GM21786 (cell line): ENCODE measurements around the gene PEX6.
A peak's percentile ranks its signal among the peaks of the same experiment; 100 is the strongest.

ENCODE experiments used
- ATAC-seq: cut with Tn5 transposase; IDR thresholded peaks from one replicate; pipeline ENCODE4 v1.9.1; 2021; ENCODE audit not compliant: unreplicated experiment

PEX6 gene, protein sequence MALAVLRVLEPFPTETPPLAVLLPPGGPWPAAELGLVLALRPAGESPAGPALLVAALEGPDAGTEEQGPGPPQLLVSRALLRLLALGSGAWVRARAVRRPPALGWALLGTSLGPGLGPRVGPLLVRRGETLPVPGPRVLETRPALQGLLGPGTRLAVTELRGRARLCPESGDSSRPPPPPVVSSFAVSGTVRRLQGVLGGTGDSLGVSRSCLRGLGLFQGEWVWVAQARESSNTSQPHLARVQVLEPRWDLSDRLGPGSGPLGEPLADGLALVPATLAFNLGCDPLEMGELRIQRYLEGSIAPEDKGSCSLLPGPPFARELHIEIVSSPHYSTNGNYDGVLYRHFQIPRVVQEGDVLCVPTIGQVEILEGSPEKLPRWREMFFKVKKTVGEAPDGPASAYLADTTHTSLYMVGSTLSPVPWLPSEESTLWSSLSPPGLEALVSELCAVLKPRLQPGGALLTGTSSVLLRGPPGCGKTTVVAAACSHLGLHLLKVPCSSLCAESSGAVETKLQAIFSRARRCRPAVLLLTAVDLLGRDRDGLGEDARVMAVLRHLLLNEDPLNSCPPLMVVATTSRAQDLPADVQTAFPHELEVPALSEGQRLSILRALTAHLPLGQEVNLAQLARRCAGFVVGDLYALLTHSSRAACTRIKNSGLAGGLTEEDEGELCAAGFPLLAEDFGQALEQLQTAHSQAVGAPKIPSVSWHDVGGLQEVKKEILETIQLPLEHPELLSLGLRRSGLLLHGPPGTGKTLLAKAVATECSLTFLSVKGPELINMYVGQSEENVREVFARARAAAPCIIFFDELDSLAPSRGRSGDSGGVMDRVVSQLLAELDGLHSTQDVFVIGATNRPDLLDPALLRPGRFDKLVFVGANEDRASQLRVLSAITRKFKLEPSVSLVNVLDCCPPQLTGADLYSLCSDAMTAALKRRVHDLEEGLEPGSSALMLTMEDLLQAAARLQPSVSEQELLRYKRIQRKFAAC

GRCh38 chr6:42978839-42979522, at the start of gene PEX6:
Gene PEX6 (minus strand): TSS chr6:42979181. CDS start chr6:42979150, 31 bp downstream.
- peak; percentile 94 for ATAC-seq

GRCh38 chr6:43026365-43026764, 47.4 kb upstream of the PEX6 start:
- ATAC-seq, result no peak

- ATAC-seq, result no peak
Measured at GRCh38 chr6:43024436-43024835, 45.5 kb upstream of the PEX6 start.

- peak; percentile 79 for ATAC-seq
Measured at GRCh38 chr6:43021270-43022047, 42.5 kb upstream of the PEX6 start, which contains the start of gene RRP36. Gene RRP36 (plus strand): TSS chr6:43021623. CDS start chr6:43021655, 32 bp downstream.

DNA sequence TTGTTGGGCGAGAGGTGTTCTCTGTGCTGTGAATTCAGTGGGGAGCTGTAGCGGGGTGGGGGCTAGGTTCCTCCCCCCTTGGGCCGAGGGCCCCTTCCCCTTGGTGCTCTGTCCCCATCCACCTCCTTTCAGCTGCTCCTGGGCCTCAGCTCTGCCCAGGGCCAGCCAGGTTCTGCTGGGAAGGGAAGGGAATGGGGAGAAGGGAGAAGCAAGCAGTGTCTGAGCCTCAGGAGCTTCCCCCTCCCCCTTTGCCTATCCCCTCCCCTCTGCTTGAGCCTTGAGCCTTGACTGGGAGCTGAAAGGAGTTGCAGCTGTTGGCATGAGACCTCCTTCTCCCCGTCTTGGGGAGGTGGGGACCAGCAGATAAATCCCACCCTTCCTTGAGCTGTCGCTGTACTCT, 41.9 kb upstream of the PEX6 start:
- no peak for ATAC-seq

DNA sequence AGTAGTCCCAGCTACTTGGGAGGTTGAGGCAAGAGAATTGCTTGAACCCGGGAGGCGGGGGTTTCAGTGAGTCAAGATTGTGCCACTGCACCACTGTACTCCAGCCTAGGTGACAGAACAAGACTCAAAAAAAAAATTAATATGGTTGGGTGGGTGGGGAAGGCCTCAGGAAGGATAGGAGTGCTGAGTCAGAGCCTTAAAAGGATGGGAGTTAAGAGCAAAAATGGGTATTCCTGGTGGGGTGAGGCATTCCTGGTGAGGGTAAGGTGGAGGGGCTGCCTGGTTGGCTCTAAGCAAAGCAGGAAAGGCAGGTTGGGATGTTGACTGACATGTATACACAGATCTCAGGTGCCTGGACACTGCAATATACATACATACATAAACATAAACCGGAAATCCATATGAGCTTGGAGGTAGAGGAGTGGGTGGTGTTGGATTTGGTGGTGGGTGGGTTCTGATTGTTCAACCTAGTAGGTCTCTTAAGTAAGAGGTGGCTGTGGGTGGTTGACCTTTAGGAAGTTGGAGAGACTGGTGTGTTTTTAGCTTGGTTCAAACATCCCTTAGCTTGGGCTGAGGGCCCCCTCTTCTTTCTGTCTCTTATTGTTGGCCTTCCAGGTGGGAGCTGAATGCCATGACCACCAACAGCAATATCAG, 41.2 kb upstream of the PEX6 start:
- ATAC-seq, result no peak

GRCh38 chr6:43019152-43019551, 40.2 kb upstream of the PEX6 start:
- no peak for ATAC-seq

DNA sequence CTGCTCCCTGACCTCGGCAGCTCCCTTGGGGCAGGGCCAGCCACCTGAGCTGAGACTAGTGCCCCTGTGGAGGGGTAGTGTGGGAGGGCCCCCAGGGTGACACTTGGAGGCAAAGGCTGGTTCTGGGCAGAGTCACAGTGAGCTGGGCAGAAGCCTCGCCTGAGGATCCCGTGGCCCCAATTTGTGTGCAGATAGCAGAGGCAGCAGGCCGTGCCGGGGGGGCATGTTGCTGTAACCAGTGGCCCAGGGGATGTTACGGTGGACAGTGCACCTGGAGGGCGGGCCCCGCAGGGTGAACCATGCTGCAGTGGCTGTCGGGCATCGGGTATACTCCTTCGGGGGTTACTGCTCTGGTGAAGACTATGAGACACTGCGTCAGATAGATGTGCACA, 38.0 kb upstream of the PEX6 start:
- ATAC-seq, result no peak

DNA sequence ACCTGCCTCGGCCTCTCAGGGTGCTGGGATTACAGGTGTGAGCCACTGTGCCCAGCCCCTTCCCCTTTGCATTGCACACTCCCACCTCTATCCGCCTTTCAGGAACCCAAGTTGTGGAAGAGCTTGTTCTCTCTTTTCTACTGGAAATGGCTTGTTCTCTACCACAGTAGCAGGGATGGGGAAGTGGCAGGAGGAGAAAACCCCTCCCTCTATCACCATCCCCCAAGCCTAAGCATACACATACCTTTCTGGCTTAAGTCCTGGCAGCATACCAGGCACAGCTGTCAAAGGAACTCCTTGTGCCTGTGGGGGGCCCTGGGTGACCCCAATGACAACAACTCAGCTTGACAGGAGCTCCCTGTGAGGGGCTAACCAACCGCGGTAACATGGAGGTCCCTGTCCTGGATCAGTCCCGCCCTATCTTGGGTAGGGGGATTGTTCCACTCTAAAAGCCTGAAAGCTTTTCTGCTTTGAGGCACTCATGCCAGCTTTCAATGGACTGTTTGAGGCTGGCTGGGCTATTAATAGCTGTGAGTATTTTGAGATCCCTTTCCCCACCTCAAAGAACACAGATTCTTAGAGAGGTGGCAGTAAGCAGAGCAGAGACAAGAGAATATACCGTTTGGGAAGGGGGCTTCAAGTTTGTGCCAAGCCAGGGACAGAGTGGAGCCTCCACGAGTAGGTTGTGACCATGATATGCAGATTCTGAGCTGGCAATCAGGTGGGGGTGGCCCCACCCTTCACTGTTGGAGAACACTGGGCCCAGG, 37.4 kb upstream of the PEX6 start:
- no peak for ATAC-seq

- ATAC-seq, result no peak
Measured at GRCh38 chr6:43014434-43014909, 35.5 kb upstream of the PEX6 start.

DNA sequence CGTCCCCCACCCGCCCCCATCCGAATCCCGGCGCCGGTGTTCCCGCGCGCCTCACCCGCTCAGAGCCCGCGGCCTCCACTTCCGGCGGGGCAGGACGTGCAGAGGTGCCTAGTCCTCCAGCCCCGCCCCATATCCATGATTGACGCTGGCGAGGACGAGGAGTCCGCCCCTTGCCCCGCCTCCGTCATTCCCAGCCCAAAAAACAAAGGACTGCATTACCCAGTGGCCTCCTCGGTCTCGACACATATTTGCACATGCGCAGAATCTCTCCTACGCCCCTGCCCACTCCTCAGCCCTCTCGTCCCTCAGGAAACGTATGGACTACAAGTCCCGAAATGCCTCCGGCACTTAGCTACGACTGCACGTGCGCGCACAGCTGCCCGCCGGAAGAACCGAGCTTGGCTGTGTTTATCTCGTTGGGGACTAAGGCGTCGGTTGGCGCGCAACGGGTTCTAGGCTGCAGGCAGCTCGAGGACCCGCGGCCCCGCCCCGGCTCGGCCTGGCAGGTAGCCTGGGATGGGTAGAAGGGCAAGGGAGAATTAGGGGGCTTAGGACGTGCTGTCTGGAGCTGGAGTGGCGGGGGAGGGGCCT, 35.0 kb upstream of the PEX6 start, which contains the start of the genes KLHDC3 and MEA1:
KLHDC3 (plus strand) TSS at position 407 of the 591 bp plus-strand sequence. CDS start 2,944 bp downstream, outside the sequence.
MEA1 (minus strand) TSS at position 104 of the 591 bp plus-strand sequence. CDS start 133 bp downstream, outside the sequence.
- ATAC-seq, result peak; percentile 95

GRCh38 chr6:43013097-43013842, 34.3 kb upstream of the PEX6 start:
- ATAC-seq, result peak; percentile 5

DNA sequence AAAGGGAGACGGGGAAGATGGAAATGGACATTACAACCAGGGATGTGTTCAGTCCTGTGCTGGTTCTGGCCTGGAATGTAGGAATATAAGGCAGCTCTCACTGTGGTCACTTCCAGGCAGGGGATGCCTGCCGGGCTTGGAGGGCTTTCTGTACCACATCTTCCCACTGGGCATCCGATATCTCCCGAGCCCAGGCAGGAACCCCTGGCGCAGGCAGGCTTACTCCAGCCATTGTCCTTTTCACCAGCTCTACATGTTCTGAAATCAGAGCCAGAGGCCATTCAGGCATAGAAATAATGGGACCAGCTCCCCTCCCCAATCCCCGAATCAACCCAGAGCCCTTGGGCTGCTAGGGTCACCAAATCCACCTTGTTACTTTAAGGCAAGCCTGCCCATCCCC, 33.4 kb upstream of the PEX6 start:
- no peak for ATAC-seq

- ATAC-seq, result no peak
Measured at GRCh38 chr6:43011207-43011606, 32.2 kb upstream of the PEX6 start.

- no peak for ATAC-seq
Measured at GRCh38 chr6:43009124-43009523, 30.1 kb upstream of the PEX6 start.

- no peak for ATAC-seq
Measured at GRCh38 chr6:43007126-43007525, 28.1 kb upstream of the PEX6 start.

DNA sequence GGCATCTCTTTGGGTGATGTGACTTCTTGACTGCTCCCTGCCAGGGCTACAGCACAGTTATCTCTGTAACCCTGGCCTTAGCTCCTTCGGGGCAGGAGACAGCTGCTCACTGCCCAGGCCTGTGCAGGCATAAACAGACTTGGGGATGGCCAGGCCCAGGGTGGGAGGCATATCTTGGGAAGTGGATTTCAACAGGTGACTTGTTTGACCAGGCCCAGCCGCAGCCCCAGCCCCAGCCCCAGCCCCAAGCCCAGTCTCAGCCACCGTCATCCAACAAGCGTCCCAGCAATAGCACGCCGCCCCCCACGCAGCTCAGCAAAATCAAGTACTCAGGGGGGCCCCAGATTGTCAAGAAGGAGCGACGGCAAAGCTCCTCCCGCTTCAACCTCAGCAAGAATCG, 27.3 kb upstream of the PEX6 start:
- ATAC-seq, result no peak

- ATAC-seq, result no peak
Measured at GRCh38 chr6:43005844-43006243, 26.9 kb upstream of the PEX6 start.
